NCI-H510A treated with DMSO at 0.1 percent for 48 hours (cell line): ENCODE results near the gene EPAS1.

Experiments
- DNase-seq: peaks from one replicate; lab custom pipeline; 2025; lab: John Stamatoyannopoulos, UW

Gene EPAS1

GRCh38 chr2:46273225-46273863, 23.9 kb upstream of the EPAS1 start:
- DNase-seq, result no peak

GRCh38 chr2:46273919-46274318, 23.3 kb upstream of the EPAS1 start:
- DNase-seq, result no peak

- DNase-seq, result no peak
These were observed 22.6 kb upstream of the EPAS1 start for GRCh38 chr2:46274586-46274985.

- DNase-seq, result no peak
These were observed 21.2 kb upstream of the EPAS1 start for GRCh38 chr2:46275995-46276394.

- DNase-seq, result no peak
These were observed 20.6 kb upstream of the EPAS1 start for GRCh38 chr2:46276642-46277041.

GRCh38 chr2:46277431-46278190, 19.6 kb upstream of the EPAS1 start:
- DNase-seq, result no peak

GRCh38 chr2:46278952-46279351, 18.3 kb upstream of the EPAS1 start:
- DNase-seq, result no peak

GRCh38 chr2:46281939-46282338, 15.3 kb upstream of the EPAS1 start:
- no peak for DNase-seq

- no peak for DNase-seq
These were observed 13.5 kb upstream of the EPAS1 start for GRCh38 chr2:46283693-46284092.

- no peak for DNase-seq
These were observed 12.9 kb upstream of the EPAS1 start for GRCh38 chr2:46284260-46284659.

- DNase-seq, result no peak
These were observed 12.4 kb upstream of the EPAS1 start for GRCh38 chr2:46284796-46285195.

- DNase-seq, result peak; percentile 60
These were observed 10.5 kb upstream of the EPAS1 start for GRCh38 chr2:46286715-46287114.

GRCh38 chr2:46290078-46290477, 7.1 kb upstream of the EPAS1 start:
- no peak for DNase-seq

GRCh38 chr2:46293466-46293865, 3.7 kb upstream of the EPAS1 start:
- no peak for DNase-seq

GRCh38 chr2:46294176-46294836, 2.9 kb upstream of the EPAS1 start:
- no peak for DNase-seq

- peak; percentile 22 for DNase-seq
These were observed 879 bp upstream of the EPAS1 start for GRCh38 chr2:46296216-46296839.

- peak; percentile 75 for DNase-seq
These were observed 502 bp downstream of the EPAS1 start for GRCh38 chr2:46297546-46298271.

- no peak for DNase-seq
These were observed 990 bp downstream of the EPAS1 start for GRCh38 chr2:46298272-46298521.

GRCh38 chr2:46298522-46299353, 1.5 kb downstream of the EPAS1 start:
- peak; percentile 29 for DNase-seq

- peak; percentile 53 for DNase-seq
These were observed 2.4 kb downstream of the EPAS1 start for GRCh38 chr2:46299365-46300263.
